ENCODE results near the gene ATAD1. TPM values are rescaled to one million over a fixed set of nuclear protein-coding genes. Genes with fewer than 3 reads are reported as not detected.

The ATAD1 gene
- polyA plus RNA-seq, 3 donors: 10.5 to 17.2 (median 11.1) TPM

DNA sequence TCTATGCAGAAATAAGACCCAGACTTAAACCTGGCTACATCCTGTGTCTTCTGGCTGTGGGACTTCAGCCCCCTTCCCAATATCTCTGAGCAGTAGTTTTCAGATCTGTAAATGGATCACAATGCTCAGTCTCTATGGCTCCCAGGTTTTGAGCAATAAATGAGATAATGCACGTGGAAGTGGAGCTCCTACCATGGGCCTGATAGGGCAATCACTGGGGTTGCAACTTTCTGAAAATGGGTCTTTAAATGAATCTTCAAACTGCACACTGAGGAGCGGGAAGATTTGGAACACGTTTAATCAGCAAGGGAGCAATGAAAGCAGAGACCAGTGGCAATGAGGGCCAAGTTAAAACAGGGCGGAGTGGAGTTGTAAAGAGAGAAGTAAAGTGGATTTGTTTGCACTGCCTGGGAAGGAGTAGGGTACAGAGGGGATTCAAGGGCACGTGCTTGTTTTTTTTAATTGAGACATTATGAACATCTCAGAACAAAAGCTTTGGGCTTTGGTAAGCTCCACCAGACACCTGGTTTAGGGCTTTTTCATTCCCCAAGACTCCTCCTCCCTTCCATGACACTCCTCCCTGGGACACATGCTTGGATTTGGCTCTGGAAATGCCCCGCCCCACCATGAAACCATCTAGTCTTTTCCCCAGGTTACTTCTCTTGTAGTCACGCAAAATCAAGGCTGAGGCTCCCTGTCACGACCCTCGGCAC lies 115.6 kb downstream of the ATAD1 start:
- whole genome bisulfite sequencing, 3 donors: 73 to 82% (median 76%) methylated on average over 9 of the region's 9 CpGs
- no peak overlapping the region for H3K27ac ChIP-seq (ENCODE audit: low read depth, low read length)

Other genes with a start within 250 kb of the ATAD1 start
- gene PAPSS2, start 158.3 kb downstream of the ATAD1 start, polyA plus RNA-seq: 10 to 100 TPM; 12.7 to 36.7 (median 20.8) TPM
- under 1 TPM; 0.20 to 0.90 (median 0.43) TPM for gene KLLN, start 45.3 kb upstream of the ATAD1 start, polyA plus RNA-seq
- 100 to 1,000 TPM in 1 of 3 donors, 10 to 100 TPM in 2; 18.1 to 106 (median 46.5) TPM for gene PTEN, start 45.4 kb upstream of the ATAD1 start, polyA plus RNA-seq